ENCODE data around the gene AGTRAP.

The AGTRAP gene

GRCh38 chr1:11800391-11800755 lies 64.4 kb downstream of the AGTRAP start:
- no peak for DNase-seq (ENCODE audit: low read depth)
